Keratinocyte (primary cell): ENCODE results near the gene TMOD1.

Experiments used
- EZH2 ChIP-seq: IDR thresholded peaks from one replicate; pipeline ENCODE4 v1.6.1; 2012; ENCODE audit warnings: inconsistent platforms, mild to moderate bottlenecking, low read length, moderate library complexity
- TF ChIP-seq, protein P1 (sequence below), 3 experiments: IDR thresholded peaks in 1 of 3; conservative IDR thresholded peaks in 1 of 3; optimal IDR thresholded peaks in 1 of 3; 2 replicates in 2 of 3; 3 replicates in 1 of 3; pipeline versions ENCODE3 to v1.5.1; 2011; ENCODE audit warnings: low read length in 3 of 3, mild to moderate bottlenecking in 3 of 3, moderate library complexity in 2 of 3, control low read depth in 1 of 3, inconsistent platforms in 1 of 3; ENCODE audit not compliant: insufficient read depth in 2 of 3; ENCODE audit errors: extremely low read depth in 1 of 3

DNA sequence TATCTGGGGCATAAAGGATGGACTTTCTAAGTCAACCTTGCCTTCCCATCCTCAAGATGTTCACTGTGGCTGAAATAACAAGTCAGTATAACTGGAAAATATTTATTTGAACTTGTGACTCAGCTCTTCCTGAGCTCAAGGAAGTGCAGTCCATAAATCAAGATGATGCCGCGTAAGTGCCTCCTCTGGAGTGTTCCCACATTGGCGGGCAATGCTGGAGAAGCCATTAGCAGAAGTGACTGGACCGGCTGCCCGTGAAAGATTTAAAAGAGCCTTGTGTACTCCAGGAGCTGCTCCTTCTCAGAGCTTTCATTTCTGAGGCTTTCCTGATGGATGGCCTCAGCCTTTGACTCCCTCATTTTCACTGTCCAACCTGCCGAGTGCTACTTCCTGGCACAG is 17.4 kb downstream of the TMOD1 start:
- TF ChIP-seq, protein P1, sequence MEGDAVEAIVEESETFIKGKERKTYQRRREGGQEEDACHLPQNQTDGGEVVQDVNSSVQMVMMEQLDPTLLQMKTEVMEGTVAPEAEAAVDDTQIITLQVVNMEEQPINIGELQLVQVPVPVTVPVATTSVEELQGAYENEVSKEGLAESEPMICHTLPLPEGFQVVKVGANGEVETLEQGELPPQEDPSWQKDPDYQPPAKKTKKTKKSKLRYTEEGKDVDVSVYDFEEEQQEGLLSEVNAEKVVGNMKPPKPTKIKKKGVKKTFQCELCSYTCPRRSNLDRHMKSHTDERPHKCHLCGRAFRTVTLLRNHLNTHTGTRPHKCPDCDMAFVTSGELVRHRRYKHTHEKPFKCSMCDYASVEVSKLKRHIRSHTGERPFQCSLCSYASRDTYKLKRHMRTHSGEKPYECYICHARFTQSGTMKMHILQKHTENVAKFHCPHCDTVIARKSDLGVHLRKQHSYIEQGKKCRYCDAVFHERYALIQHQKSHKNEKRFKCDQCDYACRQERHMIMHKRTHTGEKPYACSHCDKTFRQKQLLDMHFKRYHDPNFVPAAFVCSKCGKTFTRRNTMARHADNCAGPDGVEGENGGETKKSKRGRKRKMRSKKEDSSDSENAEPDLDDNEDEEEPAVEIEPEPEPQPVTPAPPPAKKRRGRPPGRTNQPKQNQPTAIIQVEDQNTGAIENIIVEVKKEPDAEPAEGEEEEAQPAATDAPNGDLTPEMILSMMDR (optimal IDR thresholded peaks at IDR 0.05 in 1 of 3, IDR thresholded peaks at IDR 0.05 in 1 of 3, conservative IDR thresholded peaks at IDR 0.05 in 1 of 3; ENCODE audit: extremely low read depth in 1 of 3, insufficient read depth in 2 of 3, low read length in 3 of 3), result no peak
- TF ChIP-seq EZH2, result no peak
